A549 treated with Mapracorat at 1 μM for 4 hours (cell line): ENCODE results near the gene ARMC10. TPM values are rescaled to one million over a fixed set of nuclear protein-coding genes. Genes with fewer than 3 reads are reported as not detected.

Experiments used
- total RNA-seq: library from RNA; stranded (reverse); fragments of 200-300 nt; extraction: Qiagen RNA extraction; gene quantifications from 5 replicates; pipeline ENCODE4 v1.2.3, GENCODE V29; 2022

Gene ARMC10
- 26.6 to 35.7 TPM (median 35.1 TPM) in 5 replicates for total RNA-seq

DNA sequence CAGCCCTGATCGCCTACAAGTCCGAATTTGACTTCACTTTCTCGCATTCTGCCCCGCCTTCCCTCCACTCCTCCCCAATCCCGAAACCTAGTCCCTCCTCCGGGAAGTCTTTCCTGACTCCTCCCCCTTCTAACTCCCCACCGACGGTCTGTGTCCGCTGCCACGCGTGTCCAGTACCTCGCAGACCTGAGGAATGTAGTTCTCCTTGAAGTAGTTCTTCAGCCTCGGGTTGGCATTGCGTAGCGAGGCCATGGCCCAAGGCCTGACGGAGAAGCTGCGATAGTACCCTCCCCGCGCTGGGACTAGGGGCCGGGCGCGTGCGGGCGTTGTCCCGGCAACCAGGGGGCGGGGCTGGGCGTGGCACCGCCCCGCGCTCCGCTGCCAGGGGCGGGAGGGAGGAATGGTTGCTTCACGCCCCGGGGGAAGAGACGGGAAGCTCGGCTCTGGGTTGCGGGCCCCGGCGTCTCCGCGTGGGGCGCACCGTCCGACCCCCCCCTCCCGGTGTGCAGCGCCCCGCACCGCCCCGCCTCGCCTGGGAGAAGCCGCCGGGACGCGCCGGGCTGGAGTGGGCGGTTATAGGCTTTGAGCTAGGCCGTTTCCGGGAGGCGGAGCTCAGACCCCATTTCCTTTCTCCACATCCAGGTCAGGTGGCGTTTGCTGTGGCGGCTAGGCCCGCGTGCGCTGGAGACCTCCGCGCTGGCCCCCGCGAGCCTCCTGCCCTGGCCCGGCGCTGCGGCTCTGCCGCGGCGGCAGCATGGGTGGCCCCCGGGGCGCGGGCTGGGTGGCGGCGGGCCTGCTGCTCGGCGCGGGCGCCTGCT is at the start of gene ARMC10, which contains the start of gene FBXL13:
Gene ARMC10, plus strand, starts transcription at position 622 of the 818 bp plus-strand sequence. Its CDS starts 133 bp downstream, at position 755.
Gene FBXL13, minus strand, starts transcription at position 278 of the 818 bp plus-strand sequence.

Other genes starting within 250 kb of the ARMC10 start
- gene LRRC17, start 162.1 kb upstream of the ARMC10 start, total RNA-seq = 0.08 to 0.18 TPM (median 0.14 TPM) in 4 of 5 replicates, not detected in the other
- 0.39 to 0.58 TPM (median 0.42 TPM) in 5 replicates for gene FBXL13, start 344 bp upstream of the ARMC10 start, total RNA-seq
- 2.5 to 3.8 TPM (median 3.5 TPM) in 5 replicates for gene NAPEPLD, start 74.0 kb downstream of the ARMC10 start, total RNA-seq
- 60.8 to 75.6 TPM (median 65.3 TPM) in 5 replicates for gene PMPCB, start 222.3 kb downstream of the ARMC10 start, total RNA-seq